WTC11 (cell line): ENCODE measurements around the gene CDH13. TPM values are rescaled to one million over a fixed set of nuclear protein-coding genes. Genes with fewer than 3 reads are reported as not detected.

Experiments
- ATAC-seq: fragments of 200-7000 bp; cut with Tn5 transposase; 2 replicates; pipeline ENCODE4 v1.10.0; 2021; ENCODE audit warnings: mild to moderate bottlenecking, moderate library complexity
- CTCF ChIA-PET: fragments of 300-600 bp; sonication (Branson Sonifier 250); formaldehyde crosslinking; loops from one replicate; lab custom pipeline; 2021; ENCODE audit warnings: antibody characterized with exemption; lab: Charles Lee
- POLR2A ChIA-PET: fragments of 350-600 bp; sonication (Branson Sonifier 250); formaldehyde crosslinking; loops from one replicate; lab custom pipeline; 2021; ENCODE audit warnings: antibody characterized with exemption; lab: Charles Lee
- DNase-seq: peaks from one replicate; pipeline ENCODE4 v3.0.0; 2021; ENCODE audit warnings: low spot score
- H3K27ac Mint-ChIP-seq: 2 replicates; pipeline ENCODE4 v1.8.0; 2021; ENCODE audit warnings: mixed read lengths
- H3K27me3 Mint-ChIP-seq: 2 replicates; pipeline ENCODE4 v1.8.0; 2021; ENCODE audit warnings: low read depth, mild to moderate bottlenecking, moderate library complexity, mixed read lengths
- H3K36me3 Mint-ChIP-seq: 2 replicates; pipeline ENCODE4 v1.8.0; 2021; ENCODE audit warnings: mixed read lengths
- H3K4me1 Mint-ChIP-seq: 2 replicates; pipeline ENCODE4 v1.8.0; 2022; ENCODE audit warnings: mixed read lengths
- H3K4me3 Mint-ChIP-seq: 2 replicates; pipeline ENCODE4 v1.8.0; 2021; ENCODE audit warnings: mild to moderate bottlenecking, moderate library complexity, mixed read lengths
- H3K9me3 Mint-ChIP-seq: 2 replicates; pipeline ENCODE4 v1.8.0; 2021; ENCODE audit warnings: mixed read lengths
- FOXJ3 ChIP-seq: sonication (generic); formaldehyde crosslinking; IDR thresholded peaks from 2 replicates; pipeline ENCODE4 v1.9.0; 2021; ENCODE audit warnings: missing genetic modification reagents, mild to moderate bottlenecking, borderline replicate concordance
- JUN ChIP-seq: sonication (generic); formaldehyde crosslinking; IDR thresholded peaks from 2 replicates; pipeline ENCODE4 v1.8.0; 2023; ENCODE audit warnings: mild to moderate bottlenecking, missing genetic modification reagents
- NFYB ChIP-seq: sonication (generic); formaldehyde crosslinking; conservative IDR thresholded peaks from 2 replicates; pipeline ENCODE4 v1.8.0; 2022; ENCODE audit warnings: low read depth, missing genetic modification reagents
- OVOL2 ChIP-seq: fragments of 250-450 bp; sonication (Bioruptor Pico); IDR thresholded peaks from 2 replicates; pipeline ENCODE4 v1.9.0; 2021; ENCODE audit warnings: mild to moderate bottlenecking, borderline replicate concordance
- PRRX2 ChIP-seq: fragments of 250-450 bp; sonication (Bioruptor Pico); IDR thresholded peaks from 2 replicates; pipeline ENCODE4 v1.8.0; 2021; ENCODE audit warnings: mild to moderate bottlenecking
- SMAD4 ChIP-seq: sonication (generic); formaldehyde crosslinking; IDR thresholded peaks from 2 replicates; pipeline ENCODE4 v1.8.0; 2022; ENCODE audit warnings: mild to moderate bottlenecking, missing genetic modification reagents
- SOX15 ChIP-seq: fragments of 250-450 bp; sonication (Bioruptor Pico); IDR thresholded peaks from 2 replicates; pipeline ENCODE4 v1.9.0; 2021; ENCODE audit warnings: mild to moderate bottlenecking
- SP1 ChIP-seq: sonication (generic); formaldehyde crosslinking; conservative IDR thresholded peaks from 2 replicates; pipeline ENCODE4 v1.8.1; 2022; ENCODE audit warnings: missing genetic modification reagents
- TCF7 ChIP-seq: sonication (generic); formaldehyde crosslinking; IDR thresholded peaks from 2 replicates; pipeline ENCODE4 v1.8.0; 2022; ENCODE audit warnings: mild to moderate bottlenecking, low read depth, missing genetic modification reagents, moderate library complexity
- ZNF232 ChIP-seq: sonication (generic); formaldehyde crosslinking; IDR thresholded peaks from 2 replicates; pipeline ENCODE4 v1.8.0; 2022; ENCODE audit warnings: mild to moderate bottlenecking, missing genetic modification reagents
- ZNF263 ChIP-seq: sonication (generic); formaldehyde crosslinking; IDR thresholded peaks from 2 replicates; pipeline ENCODE4 v1.8.1; 2022; ENCODE audit warnings: low read depth, mild to moderate bottlenecking, moderate library complexity, missing genetic modification reagents
- ZNF671 ChIP-seq: fragments of 250-450 bp; sonication (Bioruptor Pico); IDR thresholded peaks from 2 replicates; pipeline ENCODE4 v1.8.0; 2021; ENCODE audit warnings: mild to moderate bottlenecking
- total RNA-seq: library from RNA; stranded (reverse); gene quantifications from 3 replicates; pipeline ENCODE4 v1.2.3, GENCODE V29; 2021
- TF ChIP-seq, protein P1 (sequence below): fragments of 250-450 bp; sonication (Bioruptor Pico); IDR thresholded peaks from 2 replicates; pipeline ENCODE4 v1.9.0; 2021; ENCODE audit warnings: mild to moderate bottlenecking, borderline replicate concordance
- TF ChIP-seq, protein P2 (sequence below): fragments of 250-450 bp; sonication (Bioruptor Pico); conservative IDR thresholded peaks from 2 replicates; pipeline ENCODE4 v1.9.0; 2021; ENCODE audit warnings: mild to moderate bottlenecking
- TF ChIP-seq, protein P3 (sequence below): sonication (generic); formaldehyde crosslinking; IDR thresholded peaks from 2 replicates; pipeline ENCODE4 v1.8.0; 2023; ENCODE audit warnings: mild to moderate bottlenecking, missing genetic modification reagents
- TF ChIP-seq, protein P4 (sequence below): sonication (generic); formaldehyde crosslinking; IDR thresholded peaks from 2 replicates; pipeline ENCODE4 v1.8.1; 2022; ENCODE audit warnings: mild to moderate bottlenecking, missing genetic modification reagents, moderate library complexity, borderline replicate concordance
- TF ChIP-seq, protein P5 (sequence below): sonication (generic); formaldehyde crosslinking; conservative IDR thresholded peaks from 2 replicates; pipeline ENCODE4 v1.8.1; 2023; ENCODE audit warnings: mild to moderate bottlenecking, low read depth, missing genetic modification reagents, moderate library complexity
- TF ChIP-seq, protein P6 (sequence below): sonication (generic); formaldehyde crosslinking; IDR thresholded peaks from 2 replicates; pipeline ENCODE4 v1.8.1; 2023; ENCODE audit warnings: mild to moderate bottlenecking, missing genetic modification reagents

The CDH13 gene
- total RNA-seq, 1 experiment from 2014 or later, result 0.81 TPM

DNA sequence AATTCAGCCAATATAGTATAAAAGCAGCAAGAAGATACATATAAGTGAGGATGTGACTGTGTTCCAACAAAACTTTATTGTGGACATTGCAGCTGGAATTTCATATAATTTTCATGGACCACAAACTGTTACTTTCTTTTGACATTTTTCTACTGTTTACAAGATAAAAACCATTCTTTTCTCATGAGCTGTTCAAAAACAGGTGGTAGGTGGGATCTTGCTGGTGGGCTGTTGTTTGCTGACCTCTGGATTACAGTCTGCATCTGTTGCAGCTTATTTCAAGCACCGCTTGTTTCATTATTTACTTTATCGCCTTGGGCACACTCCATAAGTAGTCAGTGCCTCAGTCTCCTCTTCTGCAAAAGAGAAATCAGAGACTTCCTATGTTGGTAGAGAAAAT is 99.5 kb downstream of the CDH13 start:
- Mint-ChIP-seq H3K27ac (no peak overlapping the region), H3K4me1 (no peaks in the 10 kb centered on the region), H3K27me3 (no peaks in the 10 kb centered on the region), H3K36me3 (no peaks in the 10 kb centered on the region), H3K4me3 (no peak overlapping the region), H3K9me3 (peaks cover 18% of the 10 kb centered on the region)
- CTCF ChIA-PET, result no interaction called here
- POLR2A ChIA-PET, result no interaction called here
- no peak for ATAC-seq
- TF ChIP-seq, protein P1, sequence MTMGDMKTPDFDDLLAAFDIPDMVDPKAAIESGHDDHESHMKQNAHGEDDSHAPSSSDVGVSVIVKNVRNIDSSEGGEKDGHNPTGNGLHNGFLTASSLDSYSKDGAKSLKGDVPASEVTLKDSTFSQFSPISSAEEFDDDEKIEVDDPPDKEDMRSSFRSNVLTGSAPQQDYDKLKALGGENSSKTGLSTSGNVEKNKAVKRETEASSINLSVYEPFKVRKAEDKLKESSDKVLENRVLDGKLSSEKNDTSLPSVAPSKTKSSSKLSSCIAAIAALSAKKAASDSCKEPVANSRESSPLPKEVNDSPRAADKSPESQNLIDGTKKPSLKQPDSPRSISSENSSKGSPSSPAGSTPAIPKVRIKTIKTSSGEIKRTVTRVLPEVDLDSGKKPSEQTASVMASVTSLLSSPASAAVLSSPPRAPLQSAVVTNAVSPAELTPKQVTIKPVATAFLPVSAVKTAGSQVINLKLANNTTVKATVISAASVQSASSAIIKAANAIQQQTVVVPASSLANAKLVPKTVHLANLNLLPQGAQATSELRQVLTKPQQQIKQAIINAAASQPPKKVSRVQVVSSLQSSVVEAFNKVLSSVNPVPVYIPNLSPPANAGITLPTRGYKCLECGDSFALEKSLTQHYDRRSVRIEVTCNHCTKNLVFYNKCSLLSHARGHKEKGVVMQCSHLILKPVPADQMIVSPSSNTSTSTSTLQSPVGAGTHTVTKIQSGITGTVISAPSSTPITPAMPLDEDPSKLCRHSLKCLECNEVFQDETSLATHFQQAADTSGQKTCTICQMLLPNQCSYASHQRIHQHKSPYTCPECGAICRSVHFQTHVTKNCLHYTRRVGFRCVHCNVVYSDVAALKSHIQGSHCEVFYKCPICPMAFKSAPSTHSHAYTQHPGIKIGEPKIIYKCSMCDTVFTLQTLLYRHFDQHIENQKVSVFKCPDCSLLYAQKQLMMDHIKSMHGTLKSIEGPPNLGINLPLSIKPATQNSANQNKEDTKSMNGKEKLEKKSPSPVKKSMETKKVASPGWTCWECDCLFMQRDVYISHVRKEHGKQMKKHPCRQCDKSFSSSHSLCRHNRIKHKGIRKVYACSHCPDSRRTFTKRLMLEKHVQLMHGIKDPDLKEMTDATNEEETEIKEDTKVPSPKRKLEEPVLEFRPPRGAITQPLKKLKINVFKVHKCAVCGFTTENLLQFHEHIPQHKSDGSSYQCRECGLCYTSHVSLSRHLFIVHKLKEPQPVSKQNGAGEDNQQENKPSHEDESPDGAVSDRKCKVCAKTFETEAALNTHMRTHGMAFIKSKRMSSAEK (CRISPR knock-in tag), result no peak
- no peak for TF ChIP-seq OVOL2 (CRISPR knock-in tag)
- no peak for TF ChIP-seq NFYB (CRISPR knock-in tag)
- TF ChIP-seq ZNF263, result no peak
- no peak for TF ChIP-seq FOXJ3 (CRISPR knock-in tag)
- TF ChIP-seq, protein P2, sequence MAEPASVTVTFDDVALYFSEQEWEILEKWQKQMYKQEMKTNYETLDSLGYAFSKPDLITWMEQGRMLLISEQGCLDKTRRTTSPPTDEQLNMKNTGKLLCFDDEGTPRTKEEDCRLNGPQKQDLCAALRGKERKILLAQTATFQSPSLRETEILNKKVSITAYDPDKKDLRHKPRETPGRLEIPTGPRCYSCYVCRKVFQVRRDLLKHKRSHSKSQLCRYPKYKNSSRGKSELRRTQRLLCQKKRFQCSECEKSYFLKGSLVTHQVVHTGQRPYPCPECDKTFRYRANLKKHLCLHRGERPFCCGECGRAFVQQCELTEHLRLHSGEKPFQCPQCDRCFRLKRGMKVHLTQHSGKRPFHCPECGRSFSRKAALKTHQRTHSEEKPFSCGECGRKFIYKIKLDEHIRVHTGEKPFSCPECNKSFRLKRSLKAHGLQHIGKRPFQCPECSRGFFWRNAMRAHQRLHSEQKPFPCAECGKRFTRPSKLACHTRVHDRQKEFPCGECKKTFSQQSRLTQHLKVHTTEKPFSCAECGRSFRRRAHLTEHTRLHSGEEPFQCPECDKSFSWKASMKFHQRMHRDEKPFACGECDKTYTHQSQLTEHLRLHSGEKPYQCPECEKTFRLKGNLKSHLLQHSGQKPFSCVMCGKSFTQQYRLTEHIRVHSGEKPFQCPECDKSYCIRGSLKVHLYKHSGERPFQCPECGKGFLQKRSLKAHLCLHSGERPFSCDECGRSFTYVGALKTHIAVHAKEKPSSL (CRISPR knock-in tag), result no peak
- TF ChIP-seq JUN (CRISPR knock-in tag), result no peak
- TF ChIP-seq, protein P3, sequence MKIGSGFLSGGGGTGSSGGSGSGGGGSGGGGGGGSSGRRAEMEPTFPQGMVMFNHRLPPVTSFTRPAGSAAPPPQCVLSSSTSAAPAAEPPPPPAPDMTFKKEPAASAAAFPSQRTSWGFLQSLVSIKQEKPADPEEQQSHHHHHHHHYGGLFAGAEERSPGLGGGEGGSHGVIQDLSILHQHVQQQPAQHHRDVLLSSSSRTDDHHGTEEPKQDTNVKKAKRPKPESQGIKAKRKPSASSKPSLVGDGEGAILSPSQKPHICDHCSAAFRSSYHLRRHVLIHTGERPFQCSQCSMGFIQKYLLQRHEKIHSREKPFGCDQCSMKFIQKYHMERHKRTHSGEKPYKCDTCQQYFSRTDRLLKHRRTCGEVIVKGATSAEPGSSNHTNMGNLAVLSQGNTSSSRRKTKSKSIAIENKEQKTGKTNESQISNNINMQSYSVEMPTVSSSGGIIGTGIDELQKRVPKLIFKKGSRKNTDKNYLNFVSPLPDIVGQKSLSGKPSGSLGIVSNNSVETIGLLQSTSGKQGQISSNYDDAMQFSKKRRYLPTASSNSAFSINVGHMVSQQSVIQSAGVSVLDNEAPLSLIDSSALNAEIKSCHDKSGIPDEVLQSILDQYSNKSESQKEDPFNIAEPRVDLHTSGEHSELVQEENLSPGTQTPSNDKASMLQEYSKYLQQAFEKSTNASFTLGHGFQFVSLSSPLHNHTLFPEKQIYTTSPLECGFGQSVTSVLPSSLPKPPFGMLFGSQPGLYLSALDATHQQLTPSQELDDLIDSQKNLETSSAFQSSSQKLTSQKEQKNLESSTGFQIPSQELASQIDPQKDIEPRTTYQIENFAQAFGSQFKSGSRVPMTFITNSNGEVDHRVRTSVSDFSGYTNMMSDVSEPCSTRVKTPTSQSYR (CRISPR knock-in tag), result no peak
- TF ChIP-seq ZNF671 (CRISPR knock-in tag), result no peak
- TF ChIP-seq ZNF232 (CRISPR knock-in tag), result no peak
- TF ChIP-seq, protein P4, sequence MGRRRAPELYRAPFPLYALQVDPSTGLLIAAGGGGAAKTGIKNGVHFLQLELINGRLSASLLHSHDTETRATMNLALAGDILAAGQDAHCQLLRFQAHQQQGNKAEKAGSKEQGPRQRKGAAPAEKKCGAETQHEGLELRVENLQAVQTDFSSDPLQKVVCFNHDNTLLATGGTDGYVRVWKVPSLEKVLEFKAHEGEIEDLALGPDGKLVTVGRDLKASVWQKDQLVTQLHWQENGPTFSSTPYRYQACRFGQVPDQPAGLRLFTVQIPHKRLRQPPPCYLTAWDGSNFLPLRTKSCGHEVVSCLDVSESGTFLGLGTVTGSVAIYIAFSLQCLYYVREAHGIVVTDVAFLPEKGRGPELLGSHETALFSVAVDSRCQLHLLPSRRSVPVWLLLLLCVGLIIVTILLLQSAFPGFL (CRISPR knock-in tag), result no peak
- TF ChIP-seq SP1 (CRISPR knock-in tag), result no peak
- no peak for TF ChIP-seq SMAD4
- TF ChIP-seq PRRX2, result no peak
- DNase-seq, result no peak

DNA sequence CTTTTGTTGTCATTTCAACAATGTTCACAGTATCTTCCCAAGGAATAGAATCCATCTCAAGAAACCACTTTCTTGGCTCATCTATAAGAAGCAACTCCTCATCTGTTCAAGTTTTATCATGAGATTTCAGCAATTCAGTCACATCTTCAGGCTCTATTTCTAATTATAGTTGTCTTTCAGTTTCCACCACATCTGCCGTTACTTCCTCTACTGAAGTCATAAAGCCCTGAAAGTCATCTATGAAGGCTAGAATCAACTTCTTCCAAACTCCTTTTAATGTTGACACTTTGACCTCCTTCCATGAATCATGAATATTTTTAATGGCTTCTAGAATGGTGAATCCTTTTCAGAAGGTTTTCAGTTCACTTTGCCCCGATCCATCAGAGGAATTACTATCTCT is 102.1 kb downstream of the CDH13 start:
- CTCF ChIA-PET, result no interaction called here
- Mint-ChIP-seq H3K27ac (no peak overlapping the region), H3K4me3 (no peak overlapping the region), H3K4me1 (no peaks in the 10 kb centered on the region), H3K27me3 (no peaks in the 10 kb centered on the region), H3K36me3 (no peaks in the 10 kb centered on the region), H3K9me3 (peaks cover 18% of the 10 kb centered on the region)
- no peak for ATAC-seq
- POLR2A ChIA-PET, result no interaction called here
- no peak for DNase-seq
- TF ChIP-seq, protein P5, sequence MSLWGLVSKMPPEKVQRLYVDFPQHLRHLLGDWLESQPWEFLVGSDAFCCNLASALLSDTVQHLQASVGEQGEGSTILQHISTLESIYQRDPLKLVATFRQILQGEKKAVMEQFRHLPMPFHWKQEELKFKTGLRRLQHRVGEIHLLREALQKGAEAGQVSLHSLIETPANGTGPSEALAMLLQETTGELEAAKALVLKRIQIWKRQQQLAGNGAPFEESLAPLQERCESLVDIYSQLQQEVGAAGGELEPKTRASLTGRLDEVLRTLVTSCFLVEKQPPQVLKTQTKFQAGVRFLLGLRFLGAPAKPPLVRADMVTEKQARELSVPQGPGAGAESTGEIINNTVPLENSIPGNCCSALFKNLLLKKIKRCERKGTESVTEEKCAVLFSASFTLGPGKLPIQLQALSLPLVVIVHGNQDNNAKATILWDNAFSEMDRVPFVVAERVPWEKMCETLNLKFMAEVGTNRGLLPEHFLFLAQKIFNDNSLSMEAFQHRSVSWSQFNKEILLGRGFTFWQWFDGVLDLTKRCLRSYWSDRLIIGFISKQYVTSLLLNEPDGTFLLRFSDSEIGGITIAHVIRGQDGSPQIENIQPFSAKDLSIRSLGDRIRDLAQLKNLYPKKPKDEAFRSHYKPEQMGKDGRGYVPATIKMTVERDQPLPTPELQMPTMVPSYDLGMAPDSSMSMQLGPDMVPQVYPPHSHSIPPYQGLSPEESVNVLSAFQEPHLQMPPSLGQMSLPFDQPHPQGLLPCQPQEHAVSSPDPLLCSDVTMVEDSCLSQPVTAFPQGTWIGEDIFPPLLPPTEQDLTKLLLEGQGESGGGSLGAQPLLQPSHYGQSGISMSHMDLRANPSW (CRISPR knock-in tag), result no peak
- TF ChIP-seq TCF7 (CRISPR knock-in tag), result no peak
- TF ChIP-seq, protein P6, sequence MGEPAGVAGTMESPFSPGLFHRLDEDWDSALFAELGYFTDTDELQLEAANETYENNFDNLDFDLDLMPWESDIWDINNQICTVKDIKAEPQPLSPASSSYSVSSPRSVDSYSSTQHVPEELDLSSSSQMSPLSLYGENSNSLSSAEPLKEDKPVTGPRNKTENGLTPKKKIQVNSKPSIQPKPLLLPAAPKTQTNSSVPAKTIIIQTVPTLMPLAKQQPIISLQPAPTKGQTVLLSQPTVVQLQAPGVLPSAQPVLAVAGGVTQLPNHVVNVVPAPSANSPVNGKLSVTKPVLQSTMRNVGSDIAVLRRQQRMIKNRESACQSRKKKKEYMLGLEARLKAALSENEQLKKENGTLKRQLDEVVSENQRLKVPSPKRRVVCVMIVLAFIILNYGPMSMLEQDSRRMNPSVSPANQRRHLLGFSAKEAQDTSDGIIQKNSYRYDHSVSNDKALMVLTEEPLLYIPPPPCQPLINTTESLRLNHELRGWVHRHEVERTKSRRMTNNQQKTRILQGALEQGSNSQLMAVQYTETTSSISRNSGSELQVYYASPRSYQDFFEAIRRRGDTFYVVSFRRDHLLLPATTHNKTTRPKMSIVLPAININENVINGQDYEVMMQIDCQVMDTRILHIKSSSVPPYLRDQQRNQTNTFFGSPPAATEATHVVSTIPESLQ (CRISPR knock-in tag), result no peak
- TF ChIP-seq SOX15, result no peak
- TF ChIP-seq, protein P2 (CRISPR knock-in tag), result no peak
